Tibial artery (tissue), 4 donors: ENCODE data around the gene STRIP2.
"Not testable (repeated sequence)": the region's sequence is repeated elsewhere in the genome, so short reads cannot be mapped to it uniquely, and the experiment has no call there.

Experiments
- DNase-seq, 2 donors: peaks; one replicate each; pipeline ENCODE4 v3.0.0-alpha.2; 2019
- H3K27ac ChIP-seq, 2 donors: fragments of 200-600 bp; sonication (generic) in 1 of 2; 1 replicate in 1 of 2; 2 replicates in 1 of 2; pipeline ENCODE4 v1.5.1; 2018 to 2019; ENCODE audit warnings: mild to moderate bottlenecking in 1 of 2
- H3K27me3 ChIP-seq, 2 donors: fragments of 200-600 bp; sonication (generic) in 1 of 2; one replicate each; pipeline versions ENCODE4 v1.5.1 to v1.6.0; 2016 to 2019
- H3K36me3 ChIP-seq, 3 donors: fragments of 200-600 bp; sonication (generic) in 2 of 3; one replicate each; pipeline ENCODE4 v1.5.1; 2016 to 2019; ENCODE audit warnings: mild to moderate bottlenecking in 2 of 3
- H3K4me1 ChIP-seq, 4 donors: fragments of 200-600 bp; sonication (generic) in 2 of 4; 1 replicate in 3 of 4; 2 replicates in 1 of 4; pipeline ENCODE4 v1.5.1; 2016 to 2019
- H3K4me3 ChIP-seq, 2 donors: fragments of 200-600 bp; sonication (generic) in 1 of 2; 1 replicate in 1 of 2; 2 replicates in 1 of 2; pipeline ENCODE4 v1.5.1; 2018 to 2019; ENCODE audit warnings: mild to moderate bottlenecking in 2 of 2
- H3K9me3 ChIP-seq, 3 donors: fragments of 200-600 bp; sonication (generic) in 1 of 3; one replicate each; pipeline ENCODE4 v1.5.1; 2016 to 2019
- intact Hi-C: fragments of 100-400 bp; cut with DNase I; formaldehyde crosslinking; loops from one replicate; pipeline ENCODE4 v1.15.0; 2023; ENCODE audit warnings: low total_unique reads
- TF ChIP-seq, protein P1 (sequence below), 2 experiments: fragments of 200-600 bp in 1 of 2; fragments of 450-650 bp in 1 of 2; IDR thresholded peaks; one replicate each; pipeline ENCODE4 v1.5.1; 2017 to 2019; ENCODE audit warnings: antibody characterized with exemption in 2 of 2, mild to moderate bottlenecking in 1 of 2, moderate library complexity in 1 of 2

Gene STRIP2

DNA sequence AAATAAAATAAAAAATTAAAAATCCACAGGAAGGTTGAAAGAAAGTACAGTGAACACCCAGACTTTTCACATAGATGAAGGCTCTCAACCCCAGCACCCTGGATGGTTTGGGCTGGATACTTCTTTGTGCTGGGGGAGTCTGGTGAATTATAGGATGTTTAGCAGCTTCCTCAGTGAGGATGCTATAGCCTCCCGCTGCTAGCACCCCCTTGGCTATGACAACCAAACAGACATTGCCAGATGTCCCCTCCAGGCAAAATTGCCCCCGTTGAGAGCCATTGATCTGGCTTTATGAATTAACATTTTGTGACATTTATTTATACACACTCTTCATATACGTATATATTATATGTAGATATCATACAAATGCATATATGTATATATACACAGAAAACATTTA lies 89.7 kb downstream of the STRIP2 start:
- peaks cover 0 to 34% of the 10 kb centered on the region in 2 donors for H3K27me3 ChIP-seq

DNA sequence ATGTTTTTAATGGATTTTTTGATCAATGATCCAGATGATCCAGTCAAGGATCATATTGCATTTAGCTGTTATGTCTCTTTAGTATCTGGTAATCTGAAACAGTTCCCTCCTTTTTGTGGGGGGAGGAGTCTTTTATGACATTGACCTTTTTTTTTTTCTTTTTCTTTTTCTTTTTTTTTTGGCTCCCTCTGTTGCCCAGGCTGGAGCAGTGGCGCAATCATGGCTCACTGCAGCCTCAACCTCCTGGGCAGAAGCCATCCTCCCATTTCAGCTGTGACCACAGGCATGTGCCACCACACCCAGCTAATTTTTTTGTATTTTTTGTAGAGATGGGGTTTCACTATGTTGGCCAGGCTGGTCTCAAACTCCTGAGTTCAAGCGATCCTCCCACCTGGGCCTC lies 90.2 kb downstream of the STRIP2 start:
- peaks cover 0 to 34% of the 10 kb centered on the region in 2 donors for H3K27me3 ChIP-seq
- intact Hi-C loops, H3K36me3 ChIP-seq, H3K9me3 ChIP-seq, H3K27ac ChIP-seq, H3K4me1 ChIP-seq, H3K4me3 ChIP-seq: not testable (repeated sequence)
- peak in 1 of 2 donors; percentile 58 for DNase-seq

More for the DNA sequence above, 89.7 kb downstream of the STRIP2 start:
- no peaks in the 10 kb centered on the region for H3K4me1 ChIP-seq
- H3K4me3 ChIP-seq: no peak overlapping the region
- H3K9me3 ChIP-seq: no peaks in the 10 kb centered on the region
- TF ChIP-seq, protein P1, sequence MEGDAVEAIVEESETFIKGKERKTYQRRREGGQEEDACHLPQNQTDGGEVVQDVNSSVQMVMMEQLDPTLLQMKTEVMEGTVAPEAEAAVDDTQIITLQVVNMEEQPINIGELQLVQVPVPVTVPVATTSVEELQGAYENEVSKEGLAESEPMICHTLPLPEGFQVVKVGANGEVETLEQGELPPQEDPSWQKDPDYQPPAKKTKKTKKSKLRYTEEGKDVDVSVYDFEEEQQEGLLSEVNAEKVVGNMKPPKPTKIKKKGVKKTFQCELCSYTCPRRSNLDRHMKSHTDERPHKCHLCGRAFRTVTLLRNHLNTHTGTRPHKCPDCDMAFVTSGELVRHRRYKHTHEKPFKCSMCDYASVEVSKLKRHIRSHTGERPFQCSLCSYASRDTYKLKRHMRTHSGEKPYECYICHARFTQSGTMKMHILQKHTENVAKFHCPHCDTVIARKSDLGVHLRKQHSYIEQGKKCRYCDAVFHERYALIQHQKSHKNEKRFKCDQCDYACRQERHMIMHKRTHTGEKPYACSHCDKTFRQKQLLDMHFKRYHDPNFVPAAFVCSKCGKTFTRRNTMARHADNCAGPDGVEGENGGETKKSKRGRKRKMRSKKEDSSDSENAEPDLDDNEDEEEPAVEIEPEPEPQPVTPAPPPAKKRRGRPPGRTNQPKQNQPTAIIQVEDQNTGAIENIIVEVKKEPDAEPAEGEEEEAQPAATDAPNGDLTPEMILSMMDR (IDR thresholded peaks at IDR 0.05): no peak
- H3K27ac ChIP-seq: no peak overlapping the region
- intact Hi-C loops: no loop called here
- DNase-seq: no peak
- no peaks in the 10 kb centered on the region for H3K36me3 ChIP-seq

DNA sequence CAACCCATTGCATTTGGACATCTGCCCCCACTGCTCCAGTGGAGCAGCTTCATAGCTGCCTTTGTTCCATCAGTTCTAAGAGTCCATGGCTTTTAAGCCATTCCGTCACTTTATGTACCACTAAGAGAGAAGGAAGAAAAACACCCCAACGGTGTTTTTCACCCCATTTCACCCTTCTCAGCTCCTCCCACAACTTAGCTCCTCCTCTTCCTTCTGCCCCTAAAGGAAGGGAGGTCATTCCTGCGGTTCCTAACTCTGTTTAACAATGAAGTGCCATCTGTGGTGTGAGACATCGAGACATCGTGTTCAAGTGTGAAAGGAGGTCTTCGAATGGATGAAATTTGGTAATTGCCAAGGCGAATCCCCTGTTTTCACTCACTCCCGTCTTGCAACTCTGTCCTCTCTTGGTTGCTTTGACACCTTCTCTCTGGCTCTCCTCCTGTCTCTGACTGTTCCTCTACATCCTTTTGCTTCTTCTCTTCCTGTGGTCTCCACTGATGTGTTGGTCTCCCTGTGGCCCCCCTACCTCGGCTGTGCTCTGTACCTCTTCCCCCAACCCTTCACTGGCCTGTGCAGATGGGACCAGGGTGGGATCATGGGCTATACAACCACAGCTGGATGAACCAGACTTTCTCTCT lies 91.1 kb downstream of the STRIP2 start:
- no peak overlapping the region for H3K27ac ChIP-seq
- H3K4me1 ChIP-seq: no peaks in the 10 kb centered on the region
- intact Hi-C loops: no loop called here
- no peaks in the 10 kb centered on the region for H3K9me3 ChIP-seq
- no peaks in the 10 kb centered on the region for H3K36me3 ChIP-seq
- TF ChIP-seq, protein P1 (IDR thresholded peaks at IDR 0.05): no peak
- DNase-seq: no peak
- no peak overlapping the region for H3K4me3 ChIP-seq
- H3K27me3 ChIP-seq: peaks cover 0 to 34% of the 10 kb centered on the region in 2 donors

DNA sequence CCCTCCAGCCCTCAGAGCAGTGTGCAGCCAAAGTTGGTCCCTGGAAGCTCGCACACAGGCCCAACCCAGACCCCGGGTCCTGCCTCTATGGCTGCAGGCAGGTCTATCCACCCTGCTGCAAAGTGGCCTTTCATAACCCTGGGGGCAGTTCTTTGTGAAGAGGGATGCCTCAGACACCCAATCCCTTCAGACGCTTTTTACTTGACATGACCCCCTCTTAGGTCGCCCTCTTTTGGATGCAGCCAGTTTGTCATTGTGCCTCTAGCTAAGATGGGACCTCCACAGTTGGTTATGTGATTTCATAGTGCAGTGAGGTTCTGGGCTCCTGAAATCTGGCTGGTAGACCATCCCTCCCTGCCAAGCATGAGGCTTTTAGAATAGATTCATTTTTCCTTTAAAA lies 95.4 kb downstream of the STRIP2 start:
- Histone ChIP-seq H3K4me1 (no peaks in the 10 kb centered on the region), H3K27me3 (peaks cover 0 to 14% of the 10 kb centered on the region in 2 donors), H3K4me3 (no peak overlapping the region), H3K27ac (no peak overlapping the region), H3K9me3 (no peaks in the 10 kb centered on the region), H3K36me3 (no peaks in the 10 kb centered on the region)
- intact Hi-C loops: no loop called here
- TF ChIP-seq, protein P1 (IDR thresholded peaks at IDR 0.05): no peak
- DNase-seq: no peak

DNA sequence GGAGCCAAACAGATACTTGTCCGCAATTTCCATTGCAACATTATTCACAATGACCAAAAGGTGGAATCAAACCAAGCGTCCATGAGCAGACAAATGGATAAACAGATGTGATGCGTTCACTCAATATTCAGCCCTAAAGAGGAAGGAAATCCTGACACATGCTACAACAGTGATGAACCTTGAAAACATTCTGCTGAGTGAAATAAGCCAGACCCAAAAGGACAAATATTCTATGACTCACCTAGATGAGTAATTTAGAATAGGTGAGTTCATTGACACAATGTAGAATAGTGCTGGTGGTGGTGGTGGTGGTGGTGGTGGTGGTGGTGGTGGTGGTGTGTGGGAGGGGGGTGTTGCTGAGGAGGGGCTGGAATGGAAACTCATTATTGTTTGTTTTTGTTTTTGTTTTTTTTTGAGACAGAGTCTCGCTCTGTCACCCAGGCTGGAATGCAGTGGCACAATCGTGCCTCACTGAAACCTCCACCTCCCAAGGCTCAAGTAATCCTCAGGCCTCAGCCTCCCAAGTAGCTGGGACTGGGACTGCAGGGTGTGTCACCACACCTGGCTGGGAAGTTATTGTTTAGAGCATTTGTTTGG lies 96.7 kb downstream of the STRIP2 start:
- no peak for DNase-seq
- TF ChIP-seq, protein P1 (IDR thresholded peaks at IDR 0.05): no peak
- no peak overlapping the region for H3K4me3 ChIP-seq
- H3K36me3 ChIP-seq: no peaks in the 10 kb centered on the region
- H3K4me1 ChIP-seq: no peaks in the 10 kb centered on the region
- H3K27ac ChIP-seq: no peak overlapping the region
- H3K9me3 ChIP-seq: no peaks in the 10 kb centered on the region
- H3K27me3 ChIP-seq: peaks cover 0 to 10% of the 10 kb centered on the region in 2 donors
- intact Hi-C loops: no loop called here

DNA sequence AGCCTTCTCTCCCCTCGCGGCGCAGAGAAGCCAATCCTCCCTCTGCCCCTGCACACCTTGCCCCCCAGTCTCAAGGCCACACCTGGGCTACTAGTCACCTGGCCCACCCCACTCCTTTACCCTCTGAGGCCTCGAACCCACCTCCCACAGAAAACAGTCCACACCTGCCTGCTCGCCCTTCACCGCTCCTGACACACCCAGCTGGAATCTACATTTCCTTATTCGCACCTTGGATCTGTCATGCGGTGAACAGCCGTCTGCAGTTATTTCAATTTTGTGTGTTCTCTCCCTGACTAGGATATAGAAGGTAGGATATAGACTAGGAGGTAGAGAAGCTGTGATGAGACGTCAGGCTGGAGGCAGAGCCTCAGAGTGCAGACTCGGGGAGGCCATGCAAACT lies 97.5 kb downstream of the STRIP2 start:
- peaks cover 0 to 7% of the 10 kb centered on the region in 2 donors for H3K27me3 ChIP-seq
- no peaks in the 10 kb centered on the region for H3K4me1 ChIP-seq
- no peaks in the 10 kb centered on the region for H3K9me3 ChIP-seq
- intact Hi-C loops: no loop called here
- H3K36me3 ChIP-seq: no peaks in the 10 kb centered on the region
- H3K27ac ChIP-seq: no peak overlapping the region
- TF ChIP-seq, protein P1 (IDR thresholded peaks at IDR 0.05): no peak
- H3K4me3 ChIP-seq: no peak overlapping the region
- DNase-seq: no peak
